Measurements from ENCODE around the gene HIF1A. TPM values are rescaled to one million over a fixed set of nuclear protein-coding genes. Genes with fewer than 3 reads are reported as not detected.

Gene HIF1A
- total and polyA plus RNA-seq, 2 of the 8 experiments (the other 6 are each of a cell fraction or from before 2014, with no cell fraction given), result 54.8 to 175 TPM

DNA sequence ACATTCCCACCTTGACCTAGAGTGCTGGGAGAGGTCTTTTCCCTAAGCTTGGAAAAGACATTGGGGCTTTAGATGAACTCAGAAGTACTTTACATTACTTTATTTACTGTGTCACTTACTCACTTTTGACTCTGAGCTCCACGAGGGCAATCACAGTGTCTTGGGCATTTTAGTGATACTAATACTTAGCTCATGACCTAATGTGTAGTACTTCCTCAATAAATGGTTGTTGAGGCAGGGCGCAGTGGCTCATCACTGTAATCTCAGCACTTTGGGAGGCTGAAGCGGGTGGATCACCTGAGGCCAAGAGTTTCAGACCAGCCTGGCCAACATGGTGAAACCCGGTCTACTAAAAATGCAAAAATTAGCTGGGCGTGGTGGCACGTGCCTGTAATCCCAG lies 47.1 kb downstream of the HIF1A start:
- Histone ChIP-seq H2AK5ac (ENCODE audit: low read depth, low read length) (no peak overlapping the region), H2BK12ac (ENCODE audit: low read depth, low read length) (no peak overlapping the region), H4K20me1 (replicated peaks in 1 of 2; ENCODE audit: control insufficient read depth in 1 of 2, insufficient read depth in 2 of 2, low read length in 2 of 2) (no peaks in the 10 kb centered on the region), H3K4me1 (replicated peaks in 1 of 4; ENCODE audit: control insufficient read depth in 3 of 4, insufficient read depth in 4 of 4, low read length in 3 of 4) (no peaks in the 10 kb centered on the region), H2BK5ac (ENCODE audit: low read depth, low read length) (no peak overlapping the region), H2BK120ac (replicated peaks; ENCODE audit: low read depth, low read length) (no peak overlapping the region), H4K91ac (replicated peaks; ENCODE audit: insufficient read length, low read length) (no peak overlapping the region), H3K18ac (ENCODE audit: extremely low read depth, low read length) (no peak overlapping the region), H4K5ac (ENCODE audit: insufficient read length, low read depth, low read length) (no peak overlapping the region), H3K27me3 (replicated peaks in 1 of 4; ENCODE audit: control insufficient read depth in 3 of 4, extremely low read depth in 1 of 4, insufficient read depth in 3 of 4, low read length in 3 of 4) (no peaks in the 10 kb centered on the region), H2BK20ac (ENCODE audit: low read length) (no peak overlapping the region), H3K9ac (replicated peaks in 1 of 4; ENCODE audit: extremely low read depth in 1 of 4, low read depth in 3 of 4, low read length in 3 of 4) (no peak overlapping the region), H4K8ac (ENCODE audit: extremely low read depth, insufficient read depth, low read length) (no peak overlapping the region), H2BK15ac (ENCODE audit: low read length) (no peak overlapping the region), H3K9me3 (ENCODE audit: insufficient read depth in 2 of 2, low read depth in 1 of 2, low read length in 1 of 2) (no peaks in the 10 kb centered on the region), H2AFZ (ENCODE audit: low read length) (no peak overlapping the region), H3K56ac (replicated peaks; ENCODE audit: insufficient read length, low read depth, low read length) (no peak overlapping the region), H3K4ac (replicated peaks; ENCODE audit: insufficient read length, low read depth, low read length) (no peak overlapping the region), H3K36me3 (ENCODE audit: control insufficient read depth in 2 of 4, insufficient read depth in 4 of 4, low read length in 3 of 4) (peaks cover 12 to 96% (median 64%) of the 10 kb centered on the region in 4 experiments; a peak in 7 of 8 replicates), H3K4me2 (ENCODE audit: insufficient read depth in 1 of 2, low read depth in 2 of 2, low read length in 2 of 2) (no peak overlapping the region), H3K79me1 (ENCODE audit: low read depth, low read length) (peaks cover 3% of the 10 kb centered on the region; the same call in 1 of the 2 replicates), H3K14ac (ENCODE audit: insufficient read length) (no peak overlapping the region), H3K79me2 (ENCODE audit: control insufficient read depth in 1 of 2, insufficient read depth in 2 of 2, low read length in 2 of 2) (peaks cover 0 to 2% of the 10 kb centered on the region in 2 experiments; a peak in 1 of 4 replicates), H3K4me3 (ENCODE audit: extremely low read depth in 1 of 4, insufficient read depth in 2 of 4, low read depth in 3 of 4, low read length in 4 of 4) (no peak overlapping the region), H3K23ac (ENCODE audit: insufficient read length) (no peak overlapping the region), H3K23me2 (ENCODE audit: low read depth, low read length) (no peaks in the 10 kb centered on the region), H3K27ac (ENCODE audit: low read depth, low read length) (no peak overlapping the region)
- POLR2A ChIA-PET (ENCODE audit: partially characterized antibody), result interaction anchor here (0.7 to 1.0 kb wide), 3 partner anchors 9 to 20 kb away, joined by 3 to 4 read pairs (median 3); partner anchors contain the start of gene SNAPC1
- DNase-seq (ENCODE audit: low read depth in 1 of 2, low spot score in 2 of 2) (no peak), FAIRE-seq (no peak)
- 90% methylated on average over 6 of the region's 6 CpGs; no CpG with 5 or more reads in 1 of the 2 experiments for WGBS, 2 experiments (ENCODE audit: extremely low coverage in 1 of 2, insufficient coverage in 1 of 2, insufficient read length in 1 of 2, insufficient replicate concordance in 2 of 2, low coverage in 1 of 2, low lambda C conversion rate in 2 of 2, missing lambda C conversion rate in 1 of 2)
- CTCF ChIA-PET (ENCODE audit: partially characterized antibody), result interaction anchor here (0.7 to 1.6 kb wide), 6 partner anchors 9 to 281 kb away, joined by 3 to 5 read pairs (median 3); no protein-coding TSS in a partner anchor
- no peak for TF ChIP-seq GTF2F1 (IDR thresholded peaks at IDR 0.05; ENCODE audit: borderline replicate concordance, low read depth, low read length)
- TF ChIP-seq CHD2 (IDR thresholded peaks at IDR 0.05; ENCODE audit: low read length), result no peak
- no peak for TF ChIP-seq SIN3A (conservative IDR thresholded peaks at IDR 0.05 in 1 of 2, IDR thresholded peaks at IDR 0.05 in 1 of 2; ENCODE audit: low read depth in 1 of 2, low read length in 2 of 2)
- TF ChIP-seq SAP30 (IDR thresholded peaks at IDR 0.05; ENCODE audit: insufficient read depth, insufficient replicate concordance, low read length), result no peak
- no peak for TF ChIP-seq NRF1 (IDR thresholded peaks at IDR 0.05; ENCODE audit: low read depth, low read length)
- TF ChIP-seq RXRA (IDR thresholded peaks at IDR 0.05; ENCODE audit: insufficient read depth, low read depth, low read length), result no peak
- TF ChIP-seq POU5F1 (IDR thresholded peaks at IDR 0.05; ENCODE audit: low read depth, low read length), result no peak
- no peak for TF ChIP-seq KDM1A (IDR thresholded peaks at IDR 0.05; ENCODE audit: borderline replicate concordance, low read length)
- TF ChIP-seq TEAD4 (IDR thresholded peaks at IDR 0.05; ENCODE audit: low read depth, low read length), result no peak
- no peak for TF ChIP-seq CREB1 (IDR thresholded peaks at IDR 0.05)
- TF ChIP-seq TCF12 (IDR thresholded peaks at IDR 0.05; ENCODE audit: low read depth, low read length), result no peak
- no peak for TF ChIP-seq SUZ12 (IDR thresholded peaks at IDR 0.05; ENCODE audit: low read length)
- TF ChIP-seq HDAC2 (IDR thresholded peaks at IDR 0.05; ENCODE audit: borderline replicate concordance in 1 of 2, low read depth in 2 of 2, low read length in 2 of 2), result no peak
- TF ChIP-seq SRF (IDR thresholded peaks at IDR 0.05; ENCODE audit: low read depth, low read length), result no peak
- no peak for TF ChIP-seq JUN (IDR thresholded peaks at IDR 0.05; ENCODE audit: low read depth, low read length)
